HCT116 (cell line): Measurements from ENCODE around the gene DCBLD2. TPM values are rescaled to one million over a fixed set of nuclear protein-coding genes. Genes with fewer than 3 reads are reported as not detected.

Experiments used
- ATAC-seq: fragments of 200-7000 bp; cut with Tn5 transposase; 2 replicates; pipeline ENCODE4 v1.9.1; 2020; ENCODE audit warnings: mild to moderate bottlenecking, moderate library complexity
- BruUV-seq: library from RNA; stranded (reverse); fragments of 400-500 nt; replicated peaks from 2 replicates; lab custom pipeline; 2021; lab: Mats Ljungman, UMichigan
- CTCF ChIA-PET: fragments of 300-600 bp; sonication (Branson Sonifier 250); formaldehyde crosslinking; loops from one replicate; lab custom pipeline; 2021; ENCODE audit warnings: antibody characterized with exemption; lab: Charles Lee
- POLR2A ChIA-PET: fragments of 300-600, 350-600 bp; sonication (Branson Sonifier 250); formaldehyde crosslinking; loops from one replicate; lab custom pipeline; 2021; ENCODE audit warnings: antibody characterized with exemption; lab: Charles Lee
- RAD21 ChIA-PET, 2 experiments: fragments of 300-600 bp; sonication (Branson Sonifier 250); formaldehyde crosslinking; loops; one replicate each; lab custom pipeline; 2023; ENCODE audit warnings: low total read pairs in 2 of 2; ENCODE audit not compliant: uncharacterized antibody in 2 of 2, unreplicated experiment in 2 of 2, low non-redundant PET in 1 of 2; lab: Charles Lee
- DNase-seq: peaks from one replicate; pipeline ENCODE4 v3.0.0-alpha.2; 2010; ENCODE audit warnings: low read depth, low spot score
- H2AFZ ChIP-seq: fragments of 200-600 bp; shearing (Covaris generic), sonication (generic); 2 replicates; pipeline ENCODE4 v1.6.1; 2017; ENCODE audit warnings: low read depth, mixed run types, mixed read lengths, antibody characterized with exemption, low read length; ENCODE audit not compliant: poor library complexity, severe bottlenecking
- H3K27ac ChIP-seq: 2 replicates; pipeline ENCODE4 v1.5.1; 2012; ENCODE audit warnings: low read depth, low read length
- H3K27me3 ChIP-seq: fragments of 200-600 bp; sonication (generic); 2 replicates; pipeline ENCODE4 v1.6.1; 2016; ENCODE audit warnings: mixed run types, low read length, mixed read lengths; ENCODE audit not compliant: insufficient read depth
- H3K36me3 ChIP-seq, 2 experiments: fragments of 200-500 bp in 1 of 2; fragments of 200-600 bp in 1 of 2; sonication (Bioruptor generic) in 1 of 2; sonication (generic) in 1 of 2; 2 replicates each; pipeline versions ENCODE4 v1.5.1 to v1.6.1; 2014 to 2016; ENCODE audit warnings: low read length in 2 of 2, inconsistent platforms in 1 of 2, mixed read lengths in 1 of 2, mixed run types in 1 of 2; ENCODE audit not compliant: insufficient read depth in 2 of 2, control insufficient read depth in 1 of 2
- H3K4me1 ChIP-seq, 2 experiments: fragments of 200-600 bp in 1 of 2; sonication (generic) in 1 of 2; 2 replicates each; pipeline versions ENCODE4 v1.5.1 to v1.6.1; 2012 to 2017; ENCODE audit warnings: low read length in 2 of 2, inconsistent platforms in 1 of 2, mild to moderate bottlenecking in 1 of 2, mixed read lengths in 1 of 2, mixed run types in 1 of 2, moderate library complexity in 1 of 2; ENCODE audit not compliant: insufficient read depth in 2 of 2, control insufficient read depth in 1 of 2
- H3K4me2 ChIP-seq: fragments of 200-600 bp; sonication (generic); 2 replicates; pipeline ENCODE4 v1.6.1; 2017; ENCODE audit warnings: mixed run types, low read length, mixed read lengths
- H3K4me3 ChIP-seq, 2 experiments: fragments of 200-600 bp in 1 of 2; sonication (generic) in 1 of 2; replicated peaks in 1 of 2; 2 replicates each; pipeline ENCODE4 v1.5.1; 2011 to 2016; ENCODE audit warnings: low read length in 2 of 2, control low read depth in 1 of 2, low read depth in 1 of 2, mild to moderate bottlenecking in 1 of 2, mixed read lengths in 1 of 2, mixed run types in 1 of 2
- H3K79me2 ChIP-seq: fragments of 200-600 bp; sonication (generic); 2 replicates; pipeline ENCODE4 v1.6.1; 2017; ENCODE audit warnings: mild to moderate bottlenecking, mixed run types, low read length, moderate library complexity, mixed read lengths; ENCODE audit not compliant: insufficient read depth
- H3K9ac ChIP-seq: fragments of 200-600 bp; sonication (generic); 2 replicates; pipeline ENCODE4 v1.6.1; 2016; ENCODE audit warnings: low read length, mixed read lengths
- H3K9me2 ChIP-seq: fragments of 200-600 bp; sonication (generic), shearing (Covaris generic); 2 replicates; pipeline ENCODE4 v1.6.1; 2017; ENCODE audit warnings: mixed run types, mild to moderate bottlenecking, moderate library complexity; ENCODE audit not compliant: insufficient read depth
- H3K9me3 ChIP-seq, 2 experiments: fragments of 200-500 bp in 1 of 2; fragments of 200-600 bp in 1 of 2; sonication (Bioruptor generic) in 1 of 2; sonication (generic) in 1 of 2; 2 replicates each; pipeline ENCODE4 v1.6.1; 2014 to 2017; ENCODE audit warnings: low read length in 2 of 2, mixed read lengths in 2 of 2, inconsistent platforms in 1 of 2, low read depth in 1 of 2, mild to moderate bottlenecking in 1 of 2, mixed run types in 1 of 2, moderate library complexity in 1 of 2; ENCODE audit not compliant: control insufficient read depth in 1 of 2, insufficient read depth in 1 of 2
- H4K20me1 ChIP-seq: fragments of 200-600 bp; sonication (generic), shearing (Covaris generic); 2 replicates; pipeline ENCODE4 v1.6.1; 2017; ENCODE audit warnings: mixed run types, mild to moderate bottlenecking, moderate library complexity; ENCODE audit not compliant: insufficient read depth
- ELF1 ChIP-seq: IDR thresholded peaks from 2 replicates; pipeline ENCODE4 v1.6.1; 2012; ENCODE audit warnings: low read depth, borderline replicate concordance
- EZH2 ChIP-seq: fragments of 200-600 bp; sonication (generic); IDR thresholded peaks from 2 replicates; pipeline ENCODE4 v1.6.1; 2017; ENCODE audit warnings: antibody characterized with exemption, mixed run types
- POLR2A ChIP-seq: IDR thresholded peaks from 2 replicates; pipeline ENCODE4 v1.7.0; 2011; ENCODE audit warnings: borderline replicate concordance; ENCODE audit not compliant: insufficient read depth, insufficient read length; ENCODE audit errors: extremely low read depth
- REST ChIP-seq: IDR thresholded peaks from 2 replicates; pipeline ENCODE4 v1.6.1; 2012; ENCODE audit warnings: low read depth
- SP1 ChIP-seq: IDR thresholded peaks from 2 replicates; pipeline ENCODE4 v1.6.1; 2012; ENCODE audit warnings: low read depth
- TCF7L2 ChIP-seq: IDR thresholded peaks from 2 replicates; pipeline ENCODE4 v1.7.0; 2011; ENCODE audit warnings: borderline replicate concordance, inconsistent platforms; ENCODE audit not compliant: insufficient read depth, insufficient read length; ENCODE audit errors: extremely low read depth
- ZNF274 ChIP-seq: fragments of 200-500 bp; sonication (Bioruptor generic); IDR thresholded peaks from 2 replicates; pipeline ENCODE4 v1.6.1; 2014; ENCODE audit warnings: mild to moderate bottlenecking, low read depth, low read length, inconsistent platforms
- intact Hi-C: fragments of 100-400 bp; cut with micrococcal nuclease; formaldehyde crosslinking; loops from 2 replicates; pipeline ENCODE4 v1.10.0; 2022
- total RNA-seq: library from RNA; stranded (reverse); gene quantifications from one replicate; pipeline ENCODE4 v1.2.1, GENCODE V29; 2021; ENCODE audit not compliant: unreplicated experiment

Gene DCBLD2
- total RNA-seq, 1 experiment from 2014 or later = 532 TPM

- H2AFZ ChIP-seq = no peak overlapping the region
- ATAC-seq = no peak
- H3K9ac ChIP-seq = no peak overlapping the region
- no peaks in the 10 kb centered on the region for H3K27me3 ChIP-seq
- no TSS peak for BruUV-seq
- RAD21 ChIA-PET = no interaction called here
- TF ChIP-seq ZNF274 (no peak), SP1 (no peak), EZH2 (no peak), TCF7L2 (no peak), REST (no peak), ELF1 (no peak), POLR2A (no peak)
- H4K20me1 ChIP-seq = no peaks in the 10 kb centered on the region
- H3K79me2 ChIP-seq = no peaks in the 10 kb centered on the region
- H3K4me2 ChIP-seq = no peak overlapping the region
- no peaks in the 10 kb centered on the region for H3K9me3 ChIP-seq
- no peak for DNase-seq
- POLR2A ChIA-PET = no interaction called here
- CTCF ChIA-PET = no interaction called here
- H3K36me3 ChIP-seq = peaks cover 0 to 2% of the 10 kb centered on the region in 2 experiments; a peak in 1 of 4 replicates
- H3K27ac ChIP-seq = no peak overlapping the region
- H3K4me3 ChIP-seq = no peak overlapping the region
- intact Hi-C loops = no loop called here
- H3K9me2 ChIP-seq = no peaks in the 10 kb centered on the region
- no peaks in the 10 kb centered on the region for H3K4me1 ChIP-seq
These were observed 125.4 kb downstream of the DCBLD2 start for GRCh38 chr3:98776140-98776493.
